Left lung (tissue), 10 donors: ENCODE data around the gene PRM3. TPM values are rescaled to one million over a fixed set of nuclear protein-coding genes. Genes with fewer than 3 reads are reported as not detected.

Experiments used
- ATAC-seq: fragments of 200-7000 bp; cut with Tn5 transposase; one replicate; pipeline ENCODE4 v1.9.1; 2020; ENCODE audit warnings: moderate library complexity
- DNase-seq, 4 donors: peaks; one replicate each; pipeline ENCODE4 v3.0.0-alpha.2; 2013 to 2020
- H3K27ac ChIP-seq, 2 donors: fragments of 200-600 bp; sonication (generic) in 1 of 2; one replicate each; pipeline versions ENCODE4 v1.5.0 to v1.8.0; 2020 to 2021
- H3K27me3 ChIP-seq, 2 donors: fragments of 200-600 bp; sonication (generic) in 1 of 2; one replicate each; pipeline versions ENCODE4 v1.5.0 to v1.8.0; 2020 to 2021
- H3K36me3 ChIP-seq, 2 donors: fragments of 200-600 bp; sonication (generic) in 1 of 2; one replicate each; pipeline versions ENCODE4 v1.5.0 to v1.8.0; 2020 to 2021
- H3K4me1 ChIP-seq, 2 donors: fragments of 200-600 bp; one replicate each; pipeline ENCODE4 v1.8.0; 2021
- H3K4me3 ChIP-seq, 2 donors: fragments of 200-600 bp; sonication (generic) in 1 of 2; one replicate each; pipeline versions ENCODE4 v1.5.0 to v1.8.0; 2020 to 2021; ENCODE audit warnings: mild to moderate bottlenecking in 1 of 2
- H3K9me3 ChIP-seq, 2 donors: fragments of 200-600 bp; sonication (generic) in 1 of 2; one replicate each; pipeline versions ENCODE4 v1.5.0 to v1.8.0; 2020 to 2021
- CTCF ChIP-seq, 2 donors: fragments of 200-600 bp; sonication (generic) in 1 of 2; IDR thresholded peaks; one replicate each; pipeline versions ENCODE4 v1.5.0 to v1.8.0; 2021; ENCODE audit warnings: antibody characterized with exemption in 2 of 2
- intact Hi-C, 2 donors: fragments of 100-400 bp; cut with DNase I; formaldehyde crosslinking; loops; one replicate each; pipeline versions ENCODE4 v1.11.2 to v1.14.2; 2022
- polyA plus RNA-seq, 6 donors: library from polyadenylated mRNA; unstranded; fragments of 120-200 nt; gene quantifications; one replicate each; pipeline ENCODE4 v1.2.1, GENCODE V29; 2013; ENCODE audit not compliant: insufficient read length in 6 of 6
- total RNA-seq, 2 donors: library from RNA; stranded (reverse); fragmentation: NEBNext Ultra II Directional; extraction: Animal tissue kit (Norgen Biotek cat#: 25700); gene quantifications; one replicate each; pipeline ENCODE4 v1.2.1, GENCODE V29; 2021
- donor health status: DM: no; HTN: yes; CAD: no.
- donor health status: DM: no; HTN: no; CAD: no.

The PRM3 gene
- total and polyA plus RNA-seq, 8 donors: not detected

- peaks cover 0 to 4% of the 10 kb centered on the region in 2 donors for H3K4me1 ChIP-seq
- H3K4me3 ChIP-seq: no peak overlapping the region
- no peaks in the 10 kb centered on the region for H3K36me3 ChIP-seq
- H3K27me3 ChIP-seq: no peaks in the 10 kb centered on the region
- no peak for ATAC-seq
- no peak for DNase-seq
- no peaks in the 10 kb centered on the region for H3K9me3 ChIP-seq
- no peak overlapping the region for H3K27ac ChIP-seq
- intact Hi-C loops: no loop called here
- no peak for TF ChIP-seq CTCF (IDR thresholded peaks at IDR 0.05)
Observed at GRCh38 chr16:11285842-11286241, 12.4 kb upstream of the PRM3 start.

GRCh38 chr16:11283820-11284248, 10.4 kb upstream of the PRM3 start:
- no peak for DNase-seq
- intact Hi-C loops: no loop called here
- no peak for TF ChIP-seq CTCF (IDR thresholded peaks at IDR 0.05)
- Histone ChIP-seq H3K27me3 (no peaks in the 10 kb centered on the region), H3K9me3 (no peaks in the 10 kb centered on the region), H3K4me1 (peaks cover 4% of the 10 kb centered on the region in 2 donors), H3K27ac (no peak overlapping the region), H3K4me3 (no peak overlapping the region), H3K36me3 (no peaks in the 10 kb centered on the region)
- ATAC-seq: peak; percentile 29

GRCh38 chr16:11280616-11281522, 7.4 kb upstream of the PRM3 start, which contains the start of gene PRM1:
Gene PRM1 (minus strand): TSS chr16:11281330. CDS start chr16:11281238, 92 bp downstream.
- no peaks in the 10 kb centered on the region for H3K9me3 ChIP-seq
- intact Hi-C loops: no loop called here
- peaks cover 4% of the 10 kb centered on the region in 2 donors for H3K4me1 ChIP-seq
- ATAC-seq: no peak
- no peaks in the 10 kb centered on the region for H3K36me3 ChIP-seq
- no peak for DNase-seq
- no peaks in the 10 kb centered on the region for H3K27me3 ChIP-seq
- no peak within 1 kb of the TSS for H3K27ac ChIP-seq
- TF ChIP-seq CTCF (IDR thresholded peaks at IDR 0.05): no peak
- H3K4me3 ChIP-seq: no peak within 1 kb of the TSS

- DNase-seq (no peak), ATAC-seq (peak; percentile 21)
- Histone ChIP-seq H3K27me3 (no peaks in the 10 kb centered on the region), H3K4me3 (no peak overlapping the region), H3K27ac (no peak overlapping the region), H3K9me3 (no peaks in the 10 kb centered on the region), H3K36me3 (no peaks in the 10 kb centered on the region), H3K4me1 (peaks cover 2 to 4% of the 10 kb centered on the region in 2 donors)
- no peak for TF ChIP-seq CTCF (IDR thresholded peaks at IDR 0.05)
- intact Hi-C loops: no loop called here
Observed at GRCh38 chr16:11278681-11279628, 5.5 kb upstream of the PRM3 start.
